ENCODE data around the gene ZNF445. TPM values are rescaled to one million over a fixed set of nuclear protein-coding genes. Genes with fewer than 3 reads are reported as not detected.
"Not testable (repeated sequence)": the region's sequence is repeated elsewhere in the genome, so short reads cannot be mapped to it uniquely, and the experiment has no call there.

ZNF445 gene
- total and polyA plus RNA-seq, 9 of the 15 experiments (the other 6 are each of a cell fraction or from before 2014, with no cell fraction given): 1.2 to 26.9 (median 10.6) TPM

DNA sequence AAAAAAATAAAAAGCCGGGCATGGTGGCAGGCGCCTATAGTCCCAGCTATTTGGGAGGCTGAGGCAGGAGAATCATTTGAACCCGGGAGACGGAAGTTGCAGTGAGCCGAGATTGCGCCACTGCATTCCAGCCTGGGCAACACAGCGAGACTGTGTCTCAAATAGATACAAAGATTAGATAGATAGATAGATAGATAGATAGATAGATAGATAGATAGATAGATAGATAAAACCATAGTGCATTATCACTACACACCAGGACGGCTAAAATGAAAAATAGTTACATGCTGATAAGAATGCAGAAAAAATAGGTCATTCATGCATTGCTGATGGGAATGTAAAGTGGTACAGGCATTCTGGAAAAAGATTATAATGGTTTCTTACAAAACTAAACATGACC, 79.2 kb downstream of the ZNF445 start:
- H3K27me3 ChIP-seq (ENCODE audit: control insufficient read depth in 2 of 2, insufficient read depth in 2 of 2, low read length in 2 of 2); H4K20me1 ChIP-seq (replicated peaks; ENCODE audit: control insufficient read depth, insufficient read depth, low read length); H2AFZ ChIP-seq (ENCODE audit: low read depth, low read length); H3K4me1 ChIP-seq (replicated peaks in 1 of 2; ENCODE audit: control insufficient read depth in 2 of 2, insufficient read depth in 2 of 2, low read length in 2 of 2); H3K9me3 ChIP-seq (replicated peaks; ENCODE audit: control insufficient read depth, insufficient read depth, low read depth, low read length); intact Hi-C loops (cut with micrococcal nuclease); ATAC-seq; BruUV-seq (replicated peaks); in situ Hi-C loops (cut with MboI); H3K9ac ChIP-seq (ENCODE audit: insufficient read depth in 1 of 2, low read depth in 2 of 2, low read length in 2 of 2); DNase-seq (ENCODE audit: extremely low read depth in 1 of 4, low spot score in 3 of 4); H3K9me1 ChIP-seq (ENCODE audit: control insufficient read depth, insufficient read depth, low read length); H3K4me2 ChIP-seq (ENCODE audit: insufficient read depth, low read length); CTCF ChIA-PET (ENCODE audit: low intra/inter-chr PET ratio); H3K36me3 ChIP-seq (ENCODE audit: control insufficient read depth, insufficient read depth, low read length); H3K27ac ChIP-seq (ENCODE audit: extremely low read depth, low read depth, low read length); FAIRE-seq; H3K4me3 ChIP-seq; H3K79me2 ChIP-seq (ENCODE audit: control insufficient read depth, insufficient read depth, low read length): not testable (repeated sequence)
- POLR2A ChIA-PET: interaction anchor here (1.1 kb wide), 1 partner anchor 7 kb away, joined by 3 read pairs; no protein-coding TSS in a partner anchor
- TF ChIP-seq GATA2 (CRISPR knock-in tag; IDR thresholded peaks at IDR 0.05): peak; percentile 52
- TF ChIP-seq MTA1 (IDR thresholded peaks at IDR 0.05; ENCODE audit: borderline replicate concordance): peak; percentile 54; the same call in 1 of the 2 replicates
- peak; percentile 75; the same call in 1 of the 2 replicates for TF ChIP-seq GATAD2B (IDR thresholded peaks at IDR 0.05; ENCODE audit: borderline replicate concordance)
- 0 out of 2 replicates have a peak, but pooled peaks have one; percentile 41 for TF ChIP-seq GATAD2A (IDR thresholded peaks at IDR 0.05)
- TF ChIP-seq DACH1 (IDR thresholded peaks at IDR 0.05; ENCODE audit: partially characterized antibody): peak; percentile 99
- peak; percentile 75; the same call in 1 of the 2 replicates for TF ChIP-seq ZBTB2 (IDR thresholded peaks at IDR 0.05)
- WGBS (ENCODE audit: insufficient coverage, low coverage, missing lambda C conversion rate): 83% methylated on average over 8 of the region's 8 CpGs

All from K562 (cell line).